Endodermal cell (in vitro differentiated cells): ENCODE results near the gene SLIT3. TPM values are rescaled to one million over a fixed set of nuclear protein-coding genes. Genes with fewer than 3 reads are reported as not detected.

Source experiments
- DNase-seq: peaks from one replicate; pipeline ENCODE4 v3.0.0-alpha.2; 2017
- H3K27ac ChIP-seq: 2 replicates; pipeline ENCODE4 v1.5.1; 2013; ENCODE audit warnings: mild to moderate bottlenecking, low read depth, low read length, moderate library complexity
- H3K27me3 ChIP-seq: 2 replicates; pipeline ENCODE4 v1.6.1; 2013; ENCODE audit warnings: mild to moderate bottlenecking, low read length, moderate library complexity; ENCODE audit not compliant: insufficient read depth, control insufficient read depth, poor library complexity, severe bottlenecking
- H3K36me3 ChIP-seq: 2 replicates; pipeline ENCODE4 v1.7.0; 2013; ENCODE audit warnings: mild to moderate bottlenecking, low read length, moderate library complexity; ENCODE audit not compliant: control insufficient read depth, insufficient read depth
- H3K4me1 ChIP-seq: one replicate; pipeline ENCODE4 v1.7.0; 2013; ENCODE audit warnings: low read length; ENCODE audit not compliant: control insufficient read depth, insufficient read depth
- H3K4me3 ChIP-seq: 2 replicates; pipeline ENCODE4 v1.5.1; 2013; ENCODE audit warnings: mild to moderate bottlenecking, low read length, moderate library complexity
- H3K9ac ChIP-seq: 2 replicates; pipeline ENCODE4 v1.6.1; 2013; ENCODE audit warnings: mild to moderate bottlenecking, low read length, moderate library complexity; ENCODE audit not compliant: poor library complexity, severe bottlenecking; ENCODE audit errors: extremely low read depth
- H3K9me3 ChIP-seq: 2 replicates; pipeline ENCODE4 v1.6.1; 2013; ENCODE audit warnings: mild to moderate bottlenecking, low read length, moderate library complexity; ENCODE audit not compliant: control insufficient read depth
- H3K27ac Mint-ChIP-seq: 2 replicates; pipeline ENCODE4 v1.8.0; 2020; ENCODE audit warnings: mixed read lengths
- H3K27me3 Mint-ChIP-seq: 2 replicates; pipeline ENCODE4 v1.8.0; 2021; ENCODE audit warnings: mild to moderate bottlenecking, mixed read lengths; ENCODE audit not compliant: insufficient read depth
- H3K36me3 Mint-ChIP-seq: 2 replicates; pipeline ENCODE4 v1.8.0; 2020; ENCODE audit warnings: low read depth, mixed read lengths
- H3K4me1 Mint-ChIP-seq: 2 replicates; pipeline ENCODE4 v1.8.0; 2020; ENCODE audit warnings: mixed read lengths
- H3K4me3 Mint-ChIP-seq: 2 replicates; pipeline ENCODE4 v1.8.0; 2020; ENCODE audit warnings: mild to moderate bottlenecking, moderate library complexity, mixed read lengths
- H3K9me3 Mint-ChIP-seq: 2 replicates; pipeline ENCODE4 v1.8.0; 2020; ENCODE audit warnings: mild to moderate bottlenecking, mixed read lengths
- CTCF ChIP-seq: fragments of 200-600 bp; sonication (generic); conservative IDR thresholded peaks from 2 replicates; pipeline ENCODE4 v1.5.0; 2021; ENCODE audit warnings: antibody characterized with exemption, mild to moderate bottlenecking
- WGBS, 2 experiments: methylation state at CpG; one replicate each; pipeline versions ENCODE4 v1.1.5 to v1.1.7; 2013; ENCODE audit warnings: missing lambda C conversion rate in 2 of 2, mixed read lengths in 1 of 2; ENCODE audit not compliant: insufficient coverage in 1 of 2, insufficient read length in 1 of 2; 5-methylcytosine and 5-hydroxymethylcytosine counted together
- total RNA-seq, 2 donors: library from RNA; stranded (reverse); fragmentation: NEBNext Ultra II Directional in 1 of 2; extraction: Animal tissue kit (Norgen Biotek cat#: 25700) in 1 of 2; gene quantifications; 2 replicates in 1 of 2; 3 replicates in 1 of 2; pipeline ENCODE4 v1.2.1, GENCODE V29; 2021

Gene SLIT3
- total RNA-seq, 2 donors from 2014 or later = 2.5 to 3.4 TPM

- no peak for TF ChIP-seq CTCF
- Histone ChIP-seq H3K4me3 (no peak overlapping the region), H3K4me1 (peaks cover 9% of the 10 kb centered on the region), H3K36me3 (no peaks in the 10 kb centered on the region), H3K27ac (no peak overlapping the region), H3K27me3 (no peaks in the 10 kb centered on the region), H3K9me3 (no peaks in the 10 kb centered on the region), H3K9ac (no peak overlapping the region)
- Mint-ChIP-seq H3K27me3 (peaks cover 10% of the 10 kb centered on the region), H3K27ac (no peak overlapping the region), H3K36me3 (no peaks in the 10 kb centered on the region), H3K4me1 (peaks cover 17% of the 10 kb centered on the region), H3K9me3 (no peaks in the 10 kb centered on the region), H3K4me3 (no peak overlapping the region)
- DNase-seq = no peak
- WGBS, 2 experiments = 90 to 93% methylated on average over 2 to 6 of the region's 6 CpGs
These were observed 384.1 kb downstream of the SLIT3 start for GRCh38 chr5:168916852-168917251.

DNA sequence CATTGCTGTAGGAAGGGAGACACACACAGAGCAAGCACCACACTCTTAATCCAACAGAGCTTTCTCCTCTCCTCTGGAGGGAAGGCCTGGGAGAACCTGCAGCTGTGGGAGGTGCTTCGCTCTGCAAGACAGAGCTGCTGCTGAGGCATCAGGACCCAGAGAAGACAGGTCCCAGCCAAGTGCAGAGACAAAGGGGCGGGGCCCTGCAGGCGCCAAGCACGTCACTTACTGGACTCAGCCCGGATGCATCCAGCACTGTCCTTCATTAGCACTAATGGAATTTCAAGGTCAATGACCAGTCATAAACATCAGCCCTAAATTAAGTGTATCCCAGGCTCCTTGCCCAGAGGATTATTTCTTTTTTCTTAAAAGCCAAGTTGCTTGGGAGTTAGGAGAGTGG, 384.7 kb downstream of the SLIT3 start:
- Mint-ChIP-seq H3K27ac (no peak overlapping the region), H3K4me3 (no peak overlapping the region), H3K9me3 (no peaks in the 10 kb centered on the region), H3K4me1 (peaks cover 17% of the 10 kb centered on the region), H3K36me3 (no peaks in the 10 kb centered on the region), H3K27me3 (peaks cover 7% of the 10 kb centered on the region)
- H3K4me1 ChIP-seq = peaks cover 9% of the 10 kb centered on the region
- 26 to 60% methylated on average over 4 to 5 of the region's 5 CpGs for WGBS, 2 experiments
- no peak for TF ChIP-seq CTCF
- H3K27ac ChIP-seq = no peak overlapping the region
- no peak overlapping the region for H3K9ac ChIP-seq
- H3K36me3 ChIP-seq = no peaks in the 10 kb centered on the region
- no peaks in the 10 kb centered on the region for H3K9me3 ChIP-seq
- no peaks in the 10 kb centered on the region for H3K27me3 ChIP-seq
- no peak overlapping the region for H3K4me3 ChIP-seq
- peak; percentile 83 for DNase-seq

DNA sequence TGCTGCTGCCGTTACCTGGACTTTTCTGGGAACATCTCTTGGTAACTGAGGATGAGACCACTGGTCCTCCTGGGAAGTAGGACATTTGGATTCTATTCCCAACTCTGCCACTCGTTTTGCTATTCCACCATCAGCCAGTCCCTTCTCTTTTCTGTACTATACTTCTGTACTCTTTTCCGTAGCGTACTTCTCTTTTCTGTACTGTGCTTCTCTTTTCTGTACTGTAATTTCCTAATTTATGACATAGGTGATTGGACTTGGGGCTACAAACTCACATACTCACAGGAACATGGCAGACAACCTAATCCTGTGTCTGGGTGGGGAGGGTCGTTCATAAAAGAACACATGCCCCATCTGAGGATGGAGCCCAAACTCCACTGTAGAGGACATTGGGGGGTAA, 386.4 kb downstream of the SLIT3 start:
- Histone ChIP-seq H3K36me3 (no peaks in the 10 kb centered on the region), H3K4me3 (no peak overlapping the region), H3K9me3 (no peaks in the 10 kb centered on the region), H3K4me1 (no peaks in the 10 kb centered on the region), H3K27ac (no peak overlapping the region), H3K9ac (no peak overlapping the region), H3K27me3 (no peaks in the 10 kb centered on the region)
- Mint-ChIP-seq H3K9me3 (no peaks in the 10 kb centered on the region), H3K27me3 (peaks cover 10% of the 10 kb centered on the region), H3K4me3 (no peak overlapping the region), H3K36me3 (no peaks in the 10 kb centered on the region), H3K27ac (no peak overlapping the region), H3K4me1 (peaks cover 4% of the 10 kb centered on the region)
- WGBS, 2 experiments = 89 to 100% methylated on average over 1 to 5 of the region's 5 CpGs
- no peak for TF ChIP-seq CTCF
- no peak for DNase-seq
